ENCODE results near the gene TASP1.
"Not testable (repeated sequence)": the region's sequence is repeated elsewhere in the genome, so short reads cannot be mapped to it uniquely, and the experiment has no call there.

Gene TASP1

GRCh38 chr20:13665709-13666395 lies 27.1 kb upstream of the TASP1 start:
- no peak overlapping the region for H3K4me3 ChIP-seq (ENCODE audit: low read depth, low read length)
- TF ChIP-seq CTCF (IDR thresholded peaks at IDR 0.05; ENCODE audit: borderline replicate concordance, insufficient read depth, low read depth, low read length): no peak

- H3K4me3 ChIP-seq (ENCODE audit: low read depth, low read length): no peak overlapping the region
- no peak for TF ChIP-seq CTCF (IDR thresholded peaks at IDR 0.05; ENCODE audit: borderline replicate concordance, insufficient read depth, low read depth, low read length)
Observed at GRCh38 chr20:13661070-13661685, 22.4 kb upstream of the TASP1 start.

- TF ChIP-seq CTCF (IDR thresholded peaks at IDR 0.05; ENCODE audit: borderline replicate concordance, insufficient read depth, low read depth, low read length): no peak
- H3K4me3 ChIP-seq (ENCODE audit: low read depth, low read length): no peak overlapping the region
Observed at GRCh38 chr20:13659288-13659687, 20.6 kb upstream of the TASP1 start.

GRCh38 chr20:13658060-13658459 lies 19.3 kb upstream of the TASP1 start:
- H3K4me3 ChIP-seq (ENCODE audit: low read depth, low read length): not testable (repeated sequence)

- TF ChIP-seq CTCF (IDR thresholded peaks at IDR 0.05; ENCODE audit: borderline replicate concordance, insufficient read depth, low read depth, low read length): no peak
- no peak overlapping the region for H3K4me3 ChIP-seq (ENCODE audit: low read depth, low read length)
Observed at GRCh38 chr20:13656721-13657368, 18.1 kb upstream of the TASP1 start.

- TF ChIP-seq CTCF (IDR thresholded peaks at IDR 0.05; ENCODE audit: borderline replicate concordance, insufficient read depth, low read depth, low read length): no peak
- no peak overlapping the region for H3K4me3 ChIP-seq (ENCODE audit: low read depth, low read length)
Observed at GRCh38 chr20:13654463-13655023, 15.8 kb upstream of the TASP1 start.

GRCh38 chr20:13650474-13650873 lies 11.7 kb upstream of the TASP1 start:
- no peak for TF ChIP-seq CTCF (IDR thresholded peaks at IDR 0.05; ENCODE audit: borderline replicate concordance, insufficient read depth, low read depth, low read length)
- no peak overlapping the region for H3K4me3 ChIP-seq (ENCODE audit: low read depth, low read length)
